GM12874 (cell line): Measurements from ENCODE around the gene ITPR1.

ENCODE experiments used
- TF ChIP-seq, protein P1 (sequence below): IDR thresholded peaks from 2 replicates; pipeline ENCODE4 v1.5.1; 2011; ENCODE audit warnings: low read depth, mild to moderate bottlenecking, control low read depth, low read length, moderate library complexity; ENCODE audit not compliant: insufficient read depth

ITPR1 gene

DNA sequence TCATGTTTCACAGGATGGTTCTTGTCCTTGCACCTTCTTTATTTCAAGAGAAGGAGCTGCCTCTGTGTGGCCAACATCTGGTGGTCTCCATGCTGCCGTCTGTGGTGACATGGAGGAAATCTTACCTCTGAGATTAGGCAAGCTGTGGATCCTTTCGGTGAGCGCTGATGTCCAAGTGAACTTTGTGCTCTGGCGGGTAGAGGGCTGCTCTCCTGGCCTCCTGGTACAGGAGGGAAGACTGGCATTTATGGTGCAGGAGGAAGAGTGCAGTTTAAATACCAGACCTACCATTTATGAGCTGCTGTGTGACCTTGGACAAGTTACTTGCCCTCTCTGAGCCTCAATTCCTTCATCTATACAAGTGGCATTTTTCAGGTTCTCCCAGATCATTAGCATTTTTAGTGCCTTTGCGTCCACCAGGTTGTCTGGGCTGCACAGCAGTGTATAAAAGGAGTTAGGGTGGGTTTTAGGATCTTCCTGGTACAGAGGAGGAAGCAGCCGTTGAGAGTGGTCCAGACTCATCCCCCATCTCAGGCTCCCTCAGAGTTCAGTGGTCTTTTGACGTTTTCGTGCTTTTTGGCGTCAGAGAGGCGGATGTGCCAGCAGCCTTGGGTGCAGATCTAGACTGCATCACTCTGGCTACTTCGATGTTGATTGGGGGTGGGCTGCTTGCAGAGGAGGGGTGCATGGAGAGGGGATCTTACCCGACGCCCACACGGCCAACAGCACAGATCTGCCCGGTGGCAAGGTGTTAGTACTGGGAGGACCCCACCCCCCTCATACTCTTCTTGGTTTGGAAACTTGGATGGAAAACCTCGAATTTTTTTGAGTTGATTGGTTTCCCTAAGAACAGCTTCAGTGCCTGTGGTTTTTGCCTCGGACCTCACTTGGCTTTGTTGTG lies 162.2 kb downstream of the ITPR1 start:
- TF ChIP-seq, protein P1, sequence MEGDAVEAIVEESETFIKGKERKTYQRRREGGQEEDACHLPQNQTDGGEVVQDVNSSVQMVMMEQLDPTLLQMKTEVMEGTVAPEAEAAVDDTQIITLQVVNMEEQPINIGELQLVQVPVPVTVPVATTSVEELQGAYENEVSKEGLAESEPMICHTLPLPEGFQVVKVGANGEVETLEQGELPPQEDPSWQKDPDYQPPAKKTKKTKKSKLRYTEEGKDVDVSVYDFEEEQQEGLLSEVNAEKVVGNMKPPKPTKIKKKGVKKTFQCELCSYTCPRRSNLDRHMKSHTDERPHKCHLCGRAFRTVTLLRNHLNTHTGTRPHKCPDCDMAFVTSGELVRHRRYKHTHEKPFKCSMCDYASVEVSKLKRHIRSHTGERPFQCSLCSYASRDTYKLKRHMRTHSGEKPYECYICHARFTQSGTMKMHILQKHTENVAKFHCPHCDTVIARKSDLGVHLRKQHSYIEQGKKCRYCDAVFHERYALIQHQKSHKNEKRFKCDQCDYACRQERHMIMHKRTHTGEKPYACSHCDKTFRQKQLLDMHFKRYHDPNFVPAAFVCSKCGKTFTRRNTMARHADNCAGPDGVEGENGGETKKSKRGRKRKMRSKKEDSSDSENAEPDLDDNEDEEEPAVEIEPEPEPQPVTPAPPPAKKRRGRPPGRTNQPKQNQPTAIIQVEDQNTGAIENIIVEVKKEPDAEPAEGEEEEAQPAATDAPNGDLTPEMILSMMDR = no peak

DNA sequence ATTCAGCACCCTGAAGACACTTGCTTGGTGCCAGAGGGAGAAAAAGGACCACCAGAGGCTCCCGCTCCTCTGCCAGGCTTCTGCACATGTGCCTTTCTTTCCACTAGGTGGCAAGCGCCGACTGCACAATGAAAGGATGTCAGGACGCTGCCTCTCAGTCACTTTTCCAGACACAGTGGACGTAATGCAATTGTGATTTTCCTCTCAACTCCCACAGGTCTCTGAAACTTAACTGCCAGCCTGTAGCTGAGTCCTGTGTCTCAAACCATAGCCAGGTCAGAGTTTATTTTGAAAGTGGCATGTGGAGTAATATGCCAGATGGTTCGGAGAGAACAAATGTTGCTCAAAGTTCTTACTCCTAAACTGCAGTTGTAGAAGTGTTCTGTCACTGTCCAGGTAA lies 162.9 kb downstream of the ITPR1 start:
- TF ChIP-seq, protein P1 = peak; percentile 34; the same call in 1 of the 2 replicates

DNA sequence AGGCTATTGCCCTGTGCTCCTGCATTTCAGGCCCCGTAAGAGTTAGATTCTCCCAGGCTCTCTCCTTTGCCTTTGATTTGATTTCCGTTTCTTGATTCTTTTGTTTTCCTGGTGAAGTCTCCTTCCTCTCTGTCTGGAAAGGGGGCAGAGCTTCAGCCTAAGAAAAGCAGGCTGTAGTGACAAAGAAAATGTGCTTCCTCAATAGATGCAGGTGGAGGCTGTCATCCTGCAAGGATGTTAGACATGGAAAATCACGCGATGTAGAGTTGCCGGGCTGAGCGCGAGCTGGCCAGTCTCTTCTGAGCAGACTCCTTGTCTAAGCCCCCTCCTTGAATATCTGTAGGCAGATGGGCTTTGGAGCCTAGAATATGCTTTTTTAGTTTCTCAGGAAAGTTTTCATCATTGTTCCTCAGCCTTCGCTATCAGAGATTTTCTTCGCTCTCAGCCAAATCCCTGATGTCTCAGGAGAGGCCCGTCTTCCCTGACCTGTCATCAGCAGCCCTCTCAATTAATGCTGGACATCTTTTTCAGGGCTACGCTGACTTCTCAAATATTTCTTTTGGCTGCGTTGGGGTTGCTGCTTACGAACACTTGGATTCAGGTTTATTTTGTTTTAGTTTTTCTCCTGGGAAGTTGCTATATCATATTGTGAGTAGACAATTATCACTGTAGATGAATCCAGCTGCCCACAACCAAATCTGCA lies 163.6 kb downstream of the ITPR1 start:
- TF ChIP-seq, protein P1 = no peak

DNA sequence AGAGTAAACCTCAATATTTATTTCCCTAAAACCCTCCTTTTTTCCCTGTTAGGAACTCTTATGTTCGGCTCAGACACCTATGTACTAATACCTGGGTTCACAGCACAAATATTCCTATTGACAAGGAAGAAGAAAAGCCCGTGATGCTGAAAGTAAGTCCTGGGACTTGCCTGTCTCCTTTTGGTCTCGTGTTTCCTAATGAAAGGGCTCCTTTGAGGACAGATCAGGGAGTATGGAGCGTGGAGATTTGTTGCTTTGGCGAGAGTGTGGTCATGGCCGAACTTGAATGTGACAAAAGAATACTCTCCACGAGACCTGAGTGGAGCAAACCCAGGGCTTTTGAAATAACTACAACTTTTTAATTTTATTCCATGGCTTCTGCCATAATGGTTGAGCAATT lies 167.8 kb downstream of the ITPR1 start:
- TF ChIP-seq, protein P1 = no peak

DNA sequence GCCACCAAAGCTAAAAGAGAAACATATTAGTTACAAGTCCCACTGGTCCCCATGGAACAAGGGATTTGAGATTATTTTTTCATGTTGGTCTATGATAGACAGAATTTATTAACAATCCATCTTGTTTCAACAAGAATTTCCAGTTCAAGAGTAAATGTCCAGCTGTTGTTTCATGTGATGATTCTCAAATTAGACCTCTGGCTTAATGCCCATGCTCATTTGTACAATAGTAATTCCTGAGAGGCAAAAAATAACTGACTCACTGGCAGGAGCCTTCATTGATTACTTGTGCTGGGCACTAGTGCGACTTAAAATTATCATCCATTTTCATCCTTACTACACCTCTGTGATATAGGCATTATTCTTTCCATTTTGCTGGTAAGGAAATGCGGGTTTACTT lies 171.3 kb downstream of the ITPR1 start:
- TF ChIP-seq, protein P1 = no peak

DNA sequence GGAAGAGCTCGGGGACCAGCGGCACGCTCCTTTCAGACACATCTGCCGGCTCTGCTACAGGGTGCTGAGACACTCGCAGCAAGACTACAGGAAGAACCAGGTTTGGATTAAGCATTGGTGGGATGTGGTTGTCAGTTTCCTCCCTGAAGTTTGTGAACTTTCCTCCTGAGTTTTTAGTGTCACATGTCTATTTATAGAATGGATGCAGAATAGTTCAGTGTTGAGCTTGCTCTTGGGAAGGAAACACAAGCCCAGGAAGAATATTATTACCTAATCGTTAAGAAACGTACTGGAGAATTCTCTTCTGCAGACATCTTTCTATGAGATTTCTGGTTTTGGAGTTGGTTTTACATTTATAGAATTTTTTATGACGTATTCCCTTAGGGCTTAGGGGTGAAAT lies 172.0 kb downstream of the ITPR1 start:
- TF ChIP-seq, protein P1 = no peak

DNA sequence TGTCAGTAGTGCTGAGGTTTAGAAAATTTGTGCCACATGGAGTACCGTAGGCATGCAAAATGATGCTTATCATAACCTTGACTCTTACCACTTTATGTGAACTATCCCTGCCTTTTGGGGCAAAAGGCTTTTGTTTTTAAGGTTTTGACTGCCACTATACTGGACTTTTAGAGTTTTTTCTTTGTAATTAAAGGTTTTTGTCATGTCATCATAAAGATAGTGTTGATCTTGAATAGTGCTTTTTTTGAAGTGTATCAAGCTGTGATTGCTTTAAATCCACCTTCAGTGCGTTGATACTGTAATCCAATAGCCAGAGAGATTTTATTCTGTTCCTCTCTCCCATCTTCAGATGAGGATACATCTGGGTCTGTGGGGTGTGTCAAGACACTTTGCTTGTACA lies 172.9 kb downstream of the ITPR1 start:
- TF ChIP-seq, protein P1 = no peak
